ENCODE data around the gene CLTCL1. TPM values are rescaled to one million over a fixed set of nuclear protein-coding genes. Genes with fewer than 3 reads are reported as not detected.

The CLTCL1 gene
- total and polyA plus RNA-seq, 4 donors = 2.0 to 4.8 (median 2.6) TPM

DNA sequence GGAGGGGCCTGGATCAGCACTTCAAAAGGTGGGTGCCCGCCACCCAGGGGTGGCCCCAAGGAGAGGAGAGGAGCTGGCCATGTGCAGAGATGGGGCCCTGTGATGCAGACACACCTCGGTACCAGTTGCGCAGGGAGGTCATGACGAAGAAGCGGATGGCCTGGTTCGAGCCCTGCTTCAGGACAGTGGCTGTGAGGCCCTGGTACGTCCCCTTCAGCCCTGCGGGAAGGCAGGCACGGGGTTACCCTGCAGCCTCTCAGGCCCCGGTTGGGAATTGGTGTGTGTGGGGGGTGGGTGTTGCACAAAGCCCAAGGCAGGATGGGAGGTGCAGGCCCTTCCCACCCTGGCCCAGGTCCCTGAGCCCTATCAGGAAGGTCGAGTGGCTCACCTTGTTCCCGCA, 114.8 kb downstream of the CLTCL1 start:
- WGBS = 71% methylated on average over 12 of the region's 12 CpGs
- Histone ChIP-seq H3K4me3 (ENCODE audit: low read depth in 1 of 3, low read length in 3 of 3) (no peak overlapping the region), H3K27ac (ENCODE audit: low read depth in 1 of 2, low read length in 2 of 2) (peak overlapping the region; percentile 65 to 90), H3K36me3 (ENCODE audit: control insufficient read depth in 4 of 4, insufficient read depth in 3 of 4, low read depth in 1 of 4, low read length in 3 of 4) (no peaks in the 10 kb centered on the region), H3K27me3 (ENCODE audit: control insufficient read depth in 4 of 4, insufficient read depth in 4 of 4, low read length in 3 of 4) (no peaks in the 10 kb centered on the region), H3K4me1 (ENCODE audit: control insufficient read depth in 4 of 4, insufficient read depth in 4 of 4, low read length in 3 of 4) (peaks cover 22 to 77% (median 66%) of the 10 kb centered on the region in 4 donors), H3K9me3 (ENCODE audit: control insufficient read depth in 4 of 4, low read length in 3 of 4) (no peaks in the 10 kb centered on the region), H3K9ac (ENCODE audit: low read depth in 1 of 2, low read length in 2 of 2) (no peak overlapping the region)
- DNase-seq (ENCODE audit: low spot score) = peak; percentile 25
- TF ChIP-seq FOXA1 (IDR thresholded peaks at IDR 0.05) (no peak), YY1 (IDR thresholded peaks at IDR 0.05) (no peak), SP1 (IDR thresholded peaks at IDR 0.05) (no peak), RAD21 (IDR thresholded peaks at IDR 0.05) (no peak), TAF1 (conservative IDR thresholded peaks at IDR 0.05) (no peak), GABPA (IDR thresholded peaks at IDR 0.05 in 1 of 2, conservative IDR thresholded peaks at IDR 0.05 in 1 of 2) (no peak), HNF4A (conservative IDR thresholded peaks at IDR 0.05) (no peak), EGR1 (IDR thresholded peaks at IDR 0.05; ENCODE audit: low read depth in 2 of 2) (no peak), JUND (IDR thresholded peaks at IDR 0.05) (no peak), HNF4G (IDR thresholded peaks at IDR 0.05) (no peak)
- TF ChIP-seq, protein P1, sequence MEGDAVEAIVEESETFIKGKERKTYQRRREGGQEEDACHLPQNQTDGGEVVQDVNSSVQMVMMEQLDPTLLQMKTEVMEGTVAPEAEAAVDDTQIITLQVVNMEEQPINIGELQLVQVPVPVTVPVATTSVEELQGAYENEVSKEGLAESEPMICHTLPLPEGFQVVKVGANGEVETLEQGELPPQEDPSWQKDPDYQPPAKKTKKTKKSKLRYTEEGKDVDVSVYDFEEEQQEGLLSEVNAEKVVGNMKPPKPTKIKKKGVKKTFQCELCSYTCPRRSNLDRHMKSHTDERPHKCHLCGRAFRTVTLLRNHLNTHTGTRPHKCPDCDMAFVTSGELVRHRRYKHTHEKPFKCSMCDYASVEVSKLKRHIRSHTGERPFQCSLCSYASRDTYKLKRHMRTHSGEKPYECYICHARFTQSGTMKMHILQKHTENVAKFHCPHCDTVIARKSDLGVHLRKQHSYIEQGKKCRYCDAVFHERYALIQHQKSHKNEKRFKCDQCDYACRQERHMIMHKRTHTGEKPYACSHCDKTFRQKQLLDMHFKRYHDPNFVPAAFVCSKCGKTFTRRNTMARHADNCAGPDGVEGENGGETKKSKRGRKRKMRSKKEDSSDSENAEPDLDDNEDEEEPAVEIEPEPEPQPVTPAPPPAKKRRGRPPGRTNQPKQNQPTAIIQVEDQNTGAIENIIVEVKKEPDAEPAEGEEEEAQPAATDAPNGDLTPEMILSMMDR (IDR thresholded peaks at IDR 0.05; ENCODE audit: low read depth, low read length, missing input control) = no peak
- TF ChIP-seq, protein P2, sequence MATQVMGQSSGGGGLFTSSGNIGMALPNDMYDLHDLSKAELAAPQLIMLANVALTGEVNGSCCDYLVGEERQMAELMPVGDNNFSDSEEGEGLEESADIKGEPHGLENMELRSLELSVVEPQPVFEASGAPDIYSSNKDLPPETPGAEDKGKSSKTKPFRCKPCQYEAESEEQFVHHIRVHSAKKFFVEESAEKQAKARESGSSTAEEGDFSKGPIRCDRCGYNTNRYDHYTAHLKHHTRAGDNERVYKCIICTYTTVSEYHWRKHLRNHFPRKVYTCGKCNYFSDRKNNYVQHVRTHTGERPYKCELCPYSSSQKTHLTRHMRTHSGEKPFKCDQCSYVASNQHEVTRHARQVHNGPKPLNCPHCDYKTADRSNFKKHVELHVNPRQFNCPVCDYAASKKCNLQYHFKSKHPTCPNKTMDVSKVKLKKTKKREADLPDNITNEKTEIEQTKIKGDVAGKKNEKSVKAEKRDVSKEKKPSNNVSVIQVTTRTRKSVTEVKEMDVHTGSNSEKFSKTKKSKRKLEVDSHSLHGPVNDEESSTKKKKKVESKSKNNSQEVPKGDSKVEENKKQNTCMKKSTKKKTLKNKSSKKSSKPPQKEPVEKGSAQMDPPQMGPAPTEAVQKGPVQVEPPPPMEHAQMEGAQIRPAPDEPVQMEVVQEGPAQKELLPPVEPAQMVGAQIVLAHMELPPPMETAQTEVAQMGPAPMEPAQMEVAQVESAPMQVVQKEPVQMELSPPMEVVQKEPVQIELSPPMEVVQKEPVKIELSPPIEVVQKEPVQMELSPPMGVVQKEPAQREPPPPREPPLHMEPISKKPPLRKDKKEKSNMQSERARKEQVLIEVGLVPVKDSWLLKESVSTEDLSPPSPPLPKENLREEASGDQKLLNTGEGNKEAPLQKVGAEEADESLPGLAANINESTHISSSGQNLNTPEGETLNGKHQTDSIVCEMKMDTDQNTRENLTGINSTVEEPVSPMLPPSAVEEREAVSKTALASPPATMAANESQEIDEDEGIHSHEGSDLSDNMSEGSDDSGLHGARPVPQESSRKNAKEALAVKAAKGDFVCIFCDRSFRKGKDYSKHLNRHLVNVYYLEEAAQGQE (IDR thresholded peaks at IDR 0.05) = no peak
- TF ChIP-seq, protein P3, sequence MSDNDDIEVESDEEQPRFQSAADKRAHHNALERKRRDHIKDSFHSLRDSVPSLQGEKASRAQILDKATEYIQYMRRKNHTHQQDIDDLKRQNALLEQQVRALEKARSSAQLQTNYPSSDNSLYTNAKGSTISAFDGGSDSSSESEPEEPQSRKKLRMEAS (IDR thresholded peaks at IDR 0.05) = no peak
- TF ChIP-seq, protein P4, sequence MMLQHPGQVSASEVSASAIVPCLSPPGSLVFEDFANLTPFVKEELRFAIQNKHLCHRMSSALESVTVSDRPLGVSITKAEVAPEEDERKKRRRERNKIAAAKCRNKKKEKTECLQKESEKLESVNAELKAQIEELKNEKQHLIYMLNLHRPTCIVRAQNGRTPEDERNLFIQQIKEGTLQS (IDR thresholded peaks at IDR 0.05) = no peak

DNA sequence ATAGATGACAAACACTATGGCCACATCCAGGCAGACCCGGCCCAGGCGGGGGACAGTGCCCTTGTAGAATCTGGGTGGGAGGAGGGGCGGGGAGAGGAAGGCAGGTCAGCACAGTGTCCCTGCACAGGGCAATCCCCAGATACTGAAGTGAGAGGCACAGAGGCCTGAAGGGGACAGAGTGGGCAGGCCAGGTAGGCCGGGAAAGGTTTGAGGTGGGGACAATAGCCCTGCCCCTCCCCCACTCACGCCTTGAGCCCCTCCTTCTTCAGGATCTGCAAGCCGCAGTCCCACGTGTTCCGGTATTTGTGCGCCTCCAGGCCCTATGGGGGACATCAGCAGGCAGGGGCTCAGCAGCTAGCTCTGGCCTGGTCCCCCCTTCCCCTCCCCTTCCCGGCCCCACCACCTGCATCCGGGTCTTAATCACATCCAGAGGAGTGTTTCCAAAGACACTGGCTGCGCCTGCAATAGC, 115.3 kb downstream of the CLTCL1 start:
- no peaks in the 10 kb centered on the region for H3K27me3 ChIP-seq (ENCODE audit: control insufficient read depth in 4 of 4, insufficient read depth in 4 of 4, low read length in 3 of 4)
- peak overlapping the region; percentile 65 to 75 for H3K27ac ChIP-seq (ENCODE audit: low read depth in 1 of 2, low read length in 2 of 2)
- no peaks in the 10 kb centered on the region for H3K9me3 ChIP-seq (ENCODE audit: control insufficient read depth in 4 of 4, low read length in 3 of 4)
- TF ChIP-seq, protein P2 (IDR thresholded peaks at IDR 0.05) = no peak
- no peak overlapping the region for H3K9ac ChIP-seq (ENCODE audit: low read depth in 1 of 2, low read length in 2 of 2)
- 80% methylated on average over 12 of the region's 12 CpGs for WGBS
- DNase-seq (ENCODE audit: low spot score) = no peak
- no peaks in the 10 kb centered on the region for H3K36me3 ChIP-seq (ENCODE audit: control insufficient read depth in 4 of 4, insufficient read depth in 3 of 4, low read depth in 1 of 4, low read length in 3 of 4)
- peaks cover 22 to 79% (median 66%) of the 10 kb centered on the region in 4 donors for H3K4me1 ChIP-seq (ENCODE audit: control insufficient read depth in 4 of 4, insufficient read depth in 4 of 4, low read length in 3 of 4)
- no peak overlapping the region for H3K4me3 ChIP-seq (ENCODE audit: low read depth in 1 of 3, low read length in 3 of 3)

Measured in liver (tissue), 9 donors.